Right hindlimb (tissue), 1 donor: ENCODE results near the gene CBR4.

Experiments
- DNase-seq: peaks from one replicate; pipeline ENCODE4 v3.0.0-alpha.2; 2018

Gene CBR4

DNA sequence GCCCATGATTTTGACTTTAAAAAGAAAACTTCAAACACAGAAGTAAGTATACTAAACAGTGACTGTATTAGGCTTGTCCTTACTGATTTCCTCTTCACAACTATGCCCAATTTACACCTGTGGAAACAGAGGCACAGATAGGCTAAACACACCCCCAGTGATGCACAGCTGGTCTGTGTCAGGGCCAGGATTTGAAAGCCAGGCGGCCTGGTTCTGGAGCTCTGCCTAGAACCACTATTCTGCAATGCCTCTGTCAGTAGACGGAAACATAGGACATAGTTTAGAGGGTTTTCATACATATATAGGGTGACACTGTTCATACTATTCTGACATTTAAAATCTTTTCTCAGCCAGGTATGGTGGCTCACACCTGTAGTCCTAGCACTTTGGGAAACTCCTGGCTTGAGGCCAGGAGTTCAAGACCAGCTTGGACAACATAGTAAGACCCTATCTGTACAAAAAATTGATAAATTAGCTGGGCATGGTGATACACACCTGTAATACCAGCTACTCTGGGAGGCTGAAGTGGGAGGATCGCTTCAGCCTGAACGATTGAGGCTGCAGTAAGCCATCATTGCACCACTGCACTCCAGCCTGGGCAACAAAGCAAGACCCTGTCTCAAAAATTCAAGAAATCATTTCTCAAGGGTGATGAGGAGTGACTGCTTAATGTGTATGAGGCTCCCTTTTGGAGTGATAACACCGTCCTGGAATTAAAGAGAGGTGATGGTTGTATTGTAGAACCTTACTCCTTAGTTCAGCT, 23.0 kb upstream of the CBR4 start:
- DNase-seq = no peak

DNA sequence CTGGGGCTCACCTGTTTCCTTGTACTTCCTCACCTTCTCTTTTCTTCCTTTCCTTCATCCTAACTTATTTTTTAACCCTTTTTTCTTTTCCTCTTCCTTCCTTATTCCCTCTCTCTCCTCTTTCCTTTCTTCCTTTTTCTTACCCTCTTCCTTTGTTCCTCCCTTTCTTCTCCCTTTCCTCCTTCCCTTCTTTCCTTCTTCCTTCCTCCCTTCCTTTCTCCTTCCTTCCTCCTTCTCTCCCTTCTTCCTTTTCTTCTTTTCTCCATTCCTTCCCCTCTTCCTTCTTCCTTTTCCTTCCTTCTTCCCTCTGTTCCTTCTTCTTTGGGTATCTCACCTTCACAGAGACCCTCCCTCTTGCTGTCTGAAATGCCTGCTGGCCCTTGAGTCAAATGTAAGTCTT, 22.1 kb upstream of the CBR4 start:
- no peak for DNase-seq

GRCh38 chr4:169031392-169031791, 21.3 kb upstream of the CBR4 start:
- DNase-seq = no peak

DNA sequence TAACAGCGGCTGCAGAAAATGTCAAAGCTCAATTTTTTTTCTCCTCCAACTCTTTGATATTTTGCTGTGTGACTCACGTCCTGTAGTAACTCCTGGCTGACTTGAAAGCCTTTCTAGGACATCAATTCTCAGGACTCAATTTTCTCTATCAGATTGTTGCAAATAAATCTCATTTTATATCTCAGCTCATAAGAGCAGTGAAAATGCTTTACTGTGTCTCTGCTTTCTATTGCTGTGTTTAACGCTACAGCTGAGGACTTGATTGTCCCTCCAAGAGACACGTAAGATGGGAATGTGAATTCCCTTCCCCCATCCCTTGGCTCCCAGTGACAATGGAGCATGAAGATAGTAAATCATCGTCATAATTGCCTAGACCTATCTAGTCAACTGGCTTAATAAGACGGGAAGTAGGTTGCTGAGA, 20.5 kb upstream of the CBR4 start:
- DNase-seq = no peak

DNA sequence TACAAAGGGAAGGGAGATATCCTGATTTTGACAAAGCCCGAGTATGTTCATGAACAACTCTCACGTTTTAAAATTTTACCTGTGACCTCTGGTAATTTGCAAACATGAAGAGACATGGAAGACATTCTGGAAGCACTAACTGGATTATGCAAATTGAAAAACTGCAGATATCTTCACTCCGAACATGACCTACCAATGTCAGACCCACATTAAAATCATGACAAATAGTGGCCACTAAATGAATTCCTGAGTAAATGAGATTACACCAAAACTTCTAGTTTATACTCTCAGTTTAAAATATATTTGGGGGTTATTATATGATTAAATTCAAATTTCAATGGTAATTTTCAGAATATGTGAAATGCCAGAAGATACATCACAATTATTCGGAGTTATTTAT, 19.9 kb upstream of the CBR4 start:
- DNase-seq = no peak

GRCh38 chr4:169027663-169028062, 17.6 kb upstream of the CBR4 start:
- DNase-seq = no peak

GRCh38 chr4:169025184-169025583, 15.1 kb upstream of the CBR4 start:
- no peak for DNase-seq

DNA sequence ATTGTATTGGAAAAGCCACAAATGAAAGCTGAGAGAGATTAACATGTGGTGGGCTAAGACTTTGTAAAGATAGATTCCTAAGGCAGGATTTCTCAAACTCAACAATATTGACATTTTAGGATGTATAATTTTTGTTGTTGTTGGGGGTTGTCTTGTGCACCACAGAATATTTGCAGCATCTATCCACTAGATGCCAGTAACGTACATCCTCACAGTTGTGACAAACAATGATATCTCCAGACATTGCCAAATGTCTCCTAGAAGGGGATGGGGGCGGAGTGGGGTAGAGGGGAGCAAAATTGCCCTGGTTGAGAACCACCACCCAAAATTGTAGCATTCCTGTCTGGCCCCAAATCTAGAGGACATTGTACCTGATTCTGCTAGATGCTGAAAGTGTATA, 14.7 kb upstream of the CBR4 start:
- DNase-seq = no peak

GRCh38 chr4:169018406-169018805, 8.4 kb upstream of the CBR4 start:
- DNase-seq = no peak

- no peak for DNase-seq
Measured at GRCh38 chr4:169017971-169018370, 7.9 kb upstream of the CBR4 start.

GRCh38 chr4:169015186-169015623, 5.2 kb upstream of the CBR4 start:
- DNase-seq = peak; percentile 65

- DNase-seq = no peak
Measured at GRCh38 chr4:169014586-169014985, 4.5 kb upstream of the CBR4 start.

- DNase-seq = no peak
Measured at GRCh38 chr4:169013396-169013795, 3.3 kb upstream of the CBR4 start.

GRCh38 chr4:169012049-169012448, 2.0 kb upstream of the CBR4 start:
- DNase-seq = no peak

- peak; percentile 75 for DNase-seq
Measured at GRCh38 chr4:169009286-169010124, 550 bp downstream of the CBR4 start.

DNA sequence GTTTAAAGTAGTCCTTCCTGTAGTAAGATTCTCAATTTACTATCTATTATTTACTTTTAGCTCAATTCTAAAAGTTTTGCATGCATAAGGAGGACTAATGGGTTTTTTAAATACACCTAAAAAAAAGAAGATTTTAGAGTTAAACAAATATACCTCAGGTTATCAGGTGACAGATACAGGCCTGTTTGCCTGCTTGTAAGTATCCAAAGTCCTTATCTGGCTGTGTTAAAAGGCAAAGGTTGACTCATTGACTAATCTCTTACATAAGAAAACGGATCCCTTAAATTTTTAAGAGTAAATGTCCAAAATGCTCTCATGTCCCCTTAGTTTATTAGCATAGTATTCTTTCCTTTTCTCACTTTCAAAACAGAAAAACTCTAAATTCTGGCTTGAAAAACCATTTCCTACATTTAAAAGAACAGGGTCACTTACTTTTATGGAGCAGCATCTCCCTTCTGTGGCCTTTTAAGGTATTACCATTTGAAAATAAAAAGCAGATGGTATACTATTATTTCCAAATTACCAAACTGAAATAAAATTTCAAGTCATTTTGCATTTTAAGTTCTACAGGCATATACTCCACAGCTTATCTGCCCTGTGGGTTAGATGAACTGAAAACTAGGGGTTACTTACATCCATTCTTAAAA, 4.5 kb downstream of the CBR4 start:
- DNase-seq = no peak

DNA sequence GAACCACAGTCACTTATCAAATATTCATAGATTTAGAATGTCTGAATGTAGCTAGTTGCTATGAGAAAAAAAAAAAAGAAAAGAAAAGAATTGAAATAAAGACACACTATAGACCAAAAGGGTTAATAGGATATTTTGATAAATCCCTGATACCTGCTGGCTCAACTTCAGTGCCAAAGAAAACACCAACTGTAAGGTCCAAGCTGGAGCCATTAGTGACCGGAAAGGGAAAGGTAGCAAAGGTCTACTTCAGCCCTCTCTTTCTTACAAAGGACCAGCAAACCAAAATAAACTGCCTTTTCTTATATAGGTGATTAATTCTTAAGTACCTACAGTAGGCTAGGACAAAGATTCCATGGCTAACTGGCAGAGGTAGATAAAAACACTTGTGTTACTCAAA, 9.7 kb downstream of the CBR4 start:
- DNase-seq = no peak

GRCh38 chr4:168999809-169000208, 10.2 kb downstream of the CBR4 start:
- DNase-seq = no peak

DNA sequence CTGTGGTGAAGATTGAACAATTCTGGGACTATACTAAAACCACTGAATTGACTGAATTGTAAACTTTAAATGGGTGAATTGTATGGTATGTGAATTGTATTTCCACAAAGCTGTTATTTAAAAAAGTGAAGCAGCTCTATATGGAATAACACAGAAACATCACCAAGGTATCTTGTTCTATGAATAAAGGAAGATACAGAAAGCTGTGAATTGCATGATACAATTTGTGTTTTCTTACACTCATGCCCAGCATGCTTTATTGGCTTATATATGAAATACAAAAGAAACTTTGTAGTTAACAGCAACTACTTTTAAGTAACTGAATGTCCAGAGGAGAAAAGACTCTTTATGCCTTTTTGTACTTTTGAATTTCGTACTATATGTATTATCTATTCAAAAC, 11.5 kb downstream of the CBR4 start:
- no peak for DNase-seq

GRCh38 chr4:168995537-168996295, 14.3 kb downstream of the CBR4 start:
- no peak for DNase-seq

- no peak for DNase-seq
Measured at GRCh38 chr4:168994958-168995357, 15.1 kb downstream of the CBR4 start.

- no peak for DNase-seq
Measured at GRCh38 chr4:168993714-168994510, 16.1 kb downstream of the CBR4 start.
